ENCODE measurements around the gene AP5M1.
A peak's percentile ranks its signal among the peaks of the same experiment; 100 is the strongest.
"Not testable (repeated sequence)": the region's sequence is repeated elsewhere in the genome, so short reads cannot be mapped to it uniquely, and the experiment has no call there.

The AP5M1 gene

DNA sequence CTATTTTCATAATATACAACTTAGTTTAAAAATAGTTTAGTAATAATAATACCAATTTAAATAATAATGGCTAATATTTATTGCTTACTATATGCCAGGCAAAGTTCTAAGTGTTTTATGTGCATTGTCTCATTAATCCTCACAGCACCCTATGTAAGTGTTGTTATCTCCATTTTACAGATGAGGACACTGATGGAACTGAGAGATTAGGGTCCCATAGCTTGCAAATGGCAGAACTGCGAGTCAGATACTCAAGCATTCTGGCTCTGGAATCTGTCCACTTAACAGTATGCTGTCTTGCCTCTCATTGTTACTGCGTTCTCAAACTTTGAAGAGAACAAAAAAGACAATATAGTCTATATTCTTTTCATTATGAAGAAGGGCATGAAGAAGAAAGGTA is 19.0 kb downstream of the AP5M1 start:
- DNase-seq (ENCODE audit: extremely low spot score, insufficient read length, low read depth) (no peak), FAIRE-seq (no peak)

DNA sequence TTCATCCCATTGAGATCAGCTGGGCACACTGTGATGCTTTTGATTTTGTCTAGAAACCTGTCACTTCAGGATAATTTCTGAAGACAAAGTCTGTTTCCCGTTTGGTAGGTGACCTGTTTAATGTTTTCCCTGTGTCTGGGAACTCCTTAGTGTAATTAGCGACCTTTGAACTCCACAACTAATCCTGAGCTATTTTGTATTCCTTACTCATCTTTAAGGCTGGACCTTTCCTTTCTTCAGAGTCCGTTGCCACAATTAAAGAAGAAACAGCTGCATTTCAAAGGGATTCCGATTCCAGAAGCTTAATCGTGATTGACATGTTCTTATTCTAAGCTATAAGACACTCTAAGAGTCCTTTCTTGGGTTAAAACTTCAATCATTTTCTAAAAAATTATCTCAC is 22.0 kb downstream of the AP5M1 start:
- DNase-seq (ENCODE audit: extremely low spot score, insufficient read length, low read depth) (no peak), FAIRE-seq (no peak)

DNA sequence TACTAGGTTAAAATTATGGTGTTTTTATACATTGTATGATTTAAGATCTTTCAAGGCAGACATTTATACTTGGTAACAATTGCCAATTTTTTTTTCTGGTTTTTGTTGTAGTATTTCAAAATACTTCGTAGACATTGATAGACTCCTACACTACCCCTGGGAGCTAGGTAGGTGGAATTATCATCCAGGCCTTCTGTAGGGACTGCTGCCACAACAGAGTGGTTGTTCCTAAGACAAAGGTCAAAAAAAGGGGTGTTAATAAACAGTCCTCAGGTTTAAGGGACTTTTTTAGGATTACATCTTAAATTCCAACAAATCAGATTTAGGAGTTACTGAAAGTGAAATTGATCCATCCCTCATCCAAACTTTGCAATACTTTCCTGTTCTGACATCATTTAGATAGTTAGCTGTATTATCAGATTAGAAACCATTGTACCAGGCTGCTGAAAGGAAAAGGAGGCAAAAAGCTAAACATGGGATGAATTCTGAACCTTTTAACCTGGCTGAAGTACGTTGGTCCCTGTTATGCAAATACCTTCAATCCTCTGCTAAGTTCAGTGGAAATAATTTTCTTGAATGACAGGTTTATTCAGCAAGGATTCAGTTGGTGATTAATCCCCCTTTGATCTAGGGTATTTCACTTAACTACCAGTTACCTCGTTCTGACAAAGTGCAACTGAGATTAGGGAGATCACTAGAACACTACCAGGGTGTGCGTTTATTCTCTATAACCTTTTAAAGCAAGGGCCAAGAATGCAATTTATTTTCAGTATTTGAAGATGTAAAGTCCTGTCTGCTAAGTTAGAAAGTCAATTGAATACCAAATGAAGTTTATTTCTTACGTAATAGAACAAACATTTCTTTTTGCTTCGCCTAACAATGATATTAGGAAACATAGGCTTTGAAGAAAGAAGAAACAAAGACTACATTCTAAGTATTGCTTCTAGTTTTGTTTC is 23.2 kb downstream of the AP5M1 start:
- FAIRE-seq: no peak
- DNase-seq (ENCODE audit: extremely low spot score, insufficient read length, low read depth): no peak

DNA sequence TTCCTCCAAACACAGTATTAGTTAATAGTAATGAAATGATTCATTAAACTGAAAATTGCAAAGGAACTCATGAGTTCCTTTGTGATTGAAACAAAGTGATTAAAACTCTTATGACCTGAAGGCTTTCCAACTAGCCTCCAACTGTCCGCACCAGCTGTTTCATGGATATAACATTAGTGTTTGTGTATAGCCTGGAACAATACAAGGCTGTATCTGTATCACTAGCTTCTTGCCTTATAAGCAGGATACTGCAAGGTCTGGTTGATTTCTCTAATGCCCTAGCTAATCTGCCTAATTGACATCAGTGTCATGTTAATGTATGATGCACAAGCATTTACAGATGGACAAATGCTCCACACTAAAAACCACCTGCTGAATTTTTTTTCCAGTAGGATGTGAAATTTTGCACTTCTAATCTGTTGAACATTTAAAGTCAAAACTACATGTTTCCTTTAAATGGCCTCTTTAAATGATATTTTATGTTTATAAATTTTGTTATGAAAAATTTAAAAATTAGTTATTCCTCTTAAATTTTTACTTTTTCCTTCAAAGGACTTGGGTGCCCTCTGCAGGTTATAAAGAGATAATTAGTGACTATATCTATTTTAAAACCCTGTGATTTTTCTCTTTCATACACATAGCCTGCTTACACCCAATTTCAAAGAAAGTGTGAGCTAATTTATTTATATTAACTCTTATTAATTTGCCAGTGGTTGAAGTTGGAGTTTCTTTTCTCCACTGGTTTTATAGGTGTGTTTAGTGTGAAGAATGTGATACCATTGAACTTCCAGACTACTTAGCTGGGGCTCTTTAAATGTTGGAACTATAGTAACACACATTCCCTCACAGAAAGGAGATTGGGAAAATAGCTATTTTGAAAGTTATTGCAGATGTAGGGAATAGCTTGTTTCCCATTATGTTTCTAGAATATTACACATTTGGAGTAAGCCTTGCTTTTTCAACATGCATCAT is 25.4 kb downstream of the AP5M1 start:
- no peak for FAIRE-seq
- DNase-seq (ENCODE audit: extremely low spot score, insufficient read length, low read depth): no peak

DNA sequence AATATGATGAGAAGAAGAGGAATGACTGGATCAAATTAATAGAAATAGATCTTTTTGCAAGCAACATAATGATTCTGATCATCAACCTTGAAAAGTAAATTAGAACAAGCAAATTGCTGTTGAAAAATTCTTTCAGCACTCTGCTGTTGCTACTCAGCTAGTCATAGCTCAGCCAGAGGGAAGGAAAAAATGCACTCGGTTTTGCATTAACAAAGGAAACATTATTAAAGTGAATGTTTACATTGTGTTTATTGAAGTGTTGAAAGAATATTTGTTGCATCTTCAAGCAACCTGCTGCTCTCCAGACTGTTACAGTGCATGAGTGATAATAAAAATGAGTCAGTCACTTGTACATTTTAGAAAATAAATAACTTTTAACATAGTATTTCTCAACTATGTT is 26.5 kb downstream of the AP5M1 start:
- DNase-seq (ENCODE audit: extremely low spot score, insufficient read length, low read depth) (no peak), FAIRE-seq (no peak)

DNA sequence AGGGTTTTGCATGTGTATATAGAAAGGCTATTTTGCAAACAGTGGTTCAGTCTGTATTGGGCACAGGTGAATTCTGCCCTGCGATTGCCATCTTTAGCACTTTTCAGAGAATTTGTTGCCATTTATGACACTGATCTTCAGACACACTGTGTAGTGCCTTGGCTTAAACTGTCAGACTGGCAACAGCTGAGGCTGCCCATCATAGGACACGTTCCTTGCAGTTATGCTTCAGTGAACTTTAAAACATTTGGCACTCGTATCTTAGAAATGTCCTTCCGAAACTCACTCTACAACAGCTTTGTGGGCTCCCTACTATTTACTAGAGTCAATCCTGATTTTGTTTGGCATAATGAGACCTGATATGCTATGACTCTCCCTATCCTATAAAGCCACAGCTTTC is 29.1 kb downstream of the AP5M1 start:
- DNase-seq (ENCODE audit: extremely low spot score, insufficient read length, low read depth) (no peak), FAIRE-seq (peak; percentile 21)

DNA sequence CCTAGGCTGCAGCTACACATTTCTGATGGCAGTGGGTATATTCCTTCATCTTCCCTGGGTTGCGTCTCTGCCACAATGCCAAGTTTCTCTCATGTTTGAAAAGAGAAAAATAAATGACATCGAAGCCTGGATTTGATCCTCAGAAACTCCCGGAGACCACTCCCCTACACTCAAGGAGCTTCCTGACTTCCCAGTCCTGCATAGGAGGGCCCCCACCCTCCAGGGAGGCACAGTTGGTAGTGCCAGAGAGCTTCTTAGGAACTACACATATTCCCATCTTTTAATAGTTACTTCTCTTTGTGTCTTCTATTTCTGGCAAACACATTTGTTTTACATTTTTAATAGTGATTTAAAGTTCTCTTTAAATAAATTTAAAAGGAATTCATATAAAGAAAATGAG is 30.7 kb downstream of the AP5M1 start:
- FAIRE-seq: no peak
- DNase-seq (ENCODE audit: extremely low spot score, insufficient read length, low read depth): no peak

DNA sequence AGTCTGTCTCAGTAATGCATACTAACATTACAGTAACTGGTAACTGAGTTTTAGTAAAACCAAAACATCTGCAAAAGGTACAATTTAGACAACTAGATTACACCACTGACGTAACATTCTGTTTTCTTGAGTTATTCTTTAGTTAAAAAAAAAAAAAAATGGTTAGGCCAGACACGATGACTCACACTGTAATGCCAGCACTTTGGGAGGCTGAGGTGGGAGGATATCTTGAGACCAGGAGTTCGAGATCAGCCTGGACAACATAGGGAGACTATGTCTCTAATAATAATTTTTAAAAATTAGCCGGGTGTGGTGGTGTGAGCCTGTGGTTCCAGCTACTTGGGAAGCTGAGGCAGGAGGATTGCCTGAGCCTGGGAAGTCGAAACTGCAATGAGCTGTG is 34.1 kb downstream of the AP5M1 start:
- FAIRE-seq: no peak

DNA sequence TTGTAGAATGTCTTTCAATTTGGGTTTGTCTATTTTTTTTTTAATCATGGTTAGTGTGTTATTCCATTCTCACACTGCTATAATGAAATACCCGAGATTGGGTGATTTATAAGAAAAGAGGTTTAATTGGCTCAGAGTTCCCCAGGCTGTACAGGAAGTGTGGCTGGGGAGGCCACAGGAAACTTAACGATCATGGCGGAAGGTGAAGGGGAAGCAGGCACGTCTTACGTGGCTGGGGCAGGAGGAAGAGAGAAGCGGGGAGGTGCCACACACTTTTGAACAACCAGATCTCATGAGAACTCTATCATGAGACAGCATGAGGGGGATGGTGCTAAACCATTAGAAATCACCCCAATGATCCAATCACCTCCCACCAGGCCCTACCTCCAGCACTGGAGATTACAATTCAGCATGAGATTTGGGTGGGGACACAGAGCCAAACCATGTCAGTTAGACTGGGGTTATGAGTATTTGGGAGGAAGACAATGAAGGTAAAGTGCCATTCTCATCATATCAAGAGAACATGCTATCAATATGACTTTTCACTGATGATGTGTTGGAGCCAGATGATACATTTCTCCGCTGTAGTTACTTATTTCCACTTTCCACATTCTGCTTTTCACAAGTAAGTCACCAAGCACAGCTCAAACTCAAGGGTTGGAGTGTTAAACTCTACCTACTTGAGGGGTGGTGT is 45.8 kb downstream of the AP5M1 start:
- FAIRE-seq (peak; percentile 24), DNase-seq (ENCODE audit: extremely low spot score, insufficient read length, low read depth) (no peak)

More for the DNA sequence above, 34.1 kb downstream of the AP5M1 start:
- no peak for DNase-seq (ENCODE audit: extremely low spot score, insufficient read length, low read depth)

DNA sequence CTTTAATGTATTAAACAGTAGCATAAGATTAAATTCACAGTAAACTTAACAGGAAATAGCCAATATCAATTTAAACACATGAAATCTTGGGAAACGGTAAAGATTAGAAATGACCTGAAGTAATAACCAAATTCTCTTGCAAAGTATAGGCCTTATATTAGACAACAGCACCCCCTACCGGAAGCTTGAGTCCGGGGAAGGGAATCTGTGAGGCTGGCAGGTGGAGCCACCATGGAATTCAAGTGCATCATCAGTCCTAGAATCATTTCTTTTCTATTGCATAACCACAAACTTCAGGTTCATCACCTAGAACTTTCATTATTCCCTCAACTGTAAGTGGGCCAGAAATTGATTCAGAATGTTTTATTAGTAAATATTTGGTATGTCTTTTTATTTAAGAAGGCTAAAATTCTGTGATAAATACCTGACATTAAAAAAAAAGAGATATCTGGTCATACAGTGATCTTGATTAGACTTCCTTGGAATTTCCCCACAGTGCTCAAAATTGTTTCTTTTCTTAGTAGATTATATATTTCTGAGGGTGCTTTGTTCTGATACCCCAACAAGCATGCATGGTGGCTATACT is 48.6 kb downstream of the AP5M1 start:
- FAIRE-seq: peak; percentile 81
- DNase-seq (ENCODE audit: extremely low spot score, insufficient read length, low read depth): peak; percentile 22

DNA sequence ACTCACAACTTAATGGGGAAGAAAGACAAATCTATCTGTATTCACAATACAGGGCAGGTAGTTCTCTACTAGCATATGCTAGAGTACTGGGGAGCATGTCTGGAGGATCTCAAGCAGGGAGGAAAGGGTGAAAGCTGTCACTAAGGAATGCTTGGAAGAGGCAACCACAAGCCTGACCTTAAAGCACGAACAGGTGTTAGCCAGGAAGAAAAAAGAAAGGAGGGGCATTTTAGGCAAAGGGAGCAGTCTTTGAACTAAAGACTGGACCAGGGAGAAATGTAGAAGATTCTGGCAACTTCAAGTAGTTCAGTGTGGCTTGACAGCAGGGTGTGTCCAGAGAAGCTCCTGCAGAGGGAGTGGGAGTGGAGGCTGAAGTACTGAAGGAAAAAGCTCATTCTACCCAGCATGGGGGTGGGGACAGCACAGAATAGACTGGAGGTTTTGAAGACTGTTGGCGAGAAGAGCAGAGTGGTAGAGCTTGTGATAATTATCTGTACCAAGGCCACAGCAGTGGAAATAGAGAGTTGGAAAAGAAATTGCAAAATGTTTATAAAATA is 50.9 kb downstream of the AP5M1 start:
- DNase-seq (ENCODE audit: extremely low spot score, insufficient read length, low read depth) (no peak), FAIRE-seq (no peak)

DNA sequence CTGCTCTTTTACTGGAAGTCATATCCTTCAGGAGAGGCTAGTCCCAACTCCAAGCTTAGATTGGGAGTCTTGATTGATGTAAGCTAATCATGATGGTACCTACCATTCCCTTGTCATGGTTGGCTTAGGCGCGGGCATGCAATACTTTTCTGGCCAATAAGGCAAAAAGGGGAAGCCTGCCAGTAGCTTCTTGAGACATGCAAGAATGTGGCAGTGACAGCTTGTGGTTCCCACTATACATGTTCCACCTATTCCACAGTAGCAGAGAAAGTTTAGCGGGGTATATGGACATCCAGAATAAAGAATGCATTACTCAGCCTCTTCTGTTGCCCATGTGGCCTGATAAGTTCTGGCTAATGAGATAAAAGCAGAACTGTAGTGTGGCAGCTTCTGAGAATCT is 55.0 kb downstream of the AP5M1 start:
- no peak for DNase-seq (ENCODE audit: extremely low spot score, insufficient read length, low read depth)
- FAIRE-seq: no peak

DNA sequence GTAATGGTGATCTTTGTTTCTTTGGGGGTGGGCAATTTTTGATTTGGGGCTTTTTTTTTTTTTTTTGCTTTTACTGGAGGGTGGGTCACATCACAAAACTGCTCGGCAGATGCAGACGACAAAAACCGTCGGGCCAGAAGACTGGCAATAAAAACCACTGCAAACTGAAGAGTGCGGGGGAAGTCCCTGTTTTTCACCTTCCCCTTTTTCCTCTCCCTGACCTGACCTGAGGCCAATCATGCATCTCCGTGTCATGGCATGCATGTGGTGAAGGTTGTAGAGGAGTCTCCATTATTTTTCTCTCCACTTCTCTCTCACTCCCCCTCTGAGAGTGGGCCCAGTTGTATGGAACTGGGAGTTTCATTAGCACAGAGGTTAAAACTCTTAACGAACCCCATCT is 57.5 kb downstream of the AP5M1 start:
- no peak for DNase-seq (ENCODE audit: extremely low spot score, insufficient read length, low read depth)
- FAIRE-seq: peak; percentile 85

DNA sequence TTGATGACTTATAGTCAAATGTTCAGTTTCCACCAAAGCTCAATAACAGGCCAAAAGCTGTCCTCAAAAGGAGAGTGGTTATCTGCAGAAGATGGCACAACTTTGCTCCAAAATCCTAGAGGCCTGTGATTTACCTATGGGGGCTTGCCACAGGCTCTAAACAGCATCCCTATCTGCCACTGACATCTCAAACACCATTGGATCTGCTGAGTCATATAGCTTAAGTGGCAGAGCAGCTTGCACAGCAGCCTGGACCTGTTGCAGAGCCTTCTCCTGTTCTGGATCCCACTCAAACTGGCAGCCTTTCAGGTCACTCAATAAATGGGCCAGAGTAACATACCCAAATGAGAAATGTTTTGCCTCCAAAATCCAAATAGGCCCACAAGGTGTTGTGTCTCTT is 61.1 kb downstream of the AP5M1 start:
- no peak for DNase-seq (ENCODE audit: extremely low spot score, insufficient read length, low read depth)
- no peak for FAIRE-seq

DNA sequence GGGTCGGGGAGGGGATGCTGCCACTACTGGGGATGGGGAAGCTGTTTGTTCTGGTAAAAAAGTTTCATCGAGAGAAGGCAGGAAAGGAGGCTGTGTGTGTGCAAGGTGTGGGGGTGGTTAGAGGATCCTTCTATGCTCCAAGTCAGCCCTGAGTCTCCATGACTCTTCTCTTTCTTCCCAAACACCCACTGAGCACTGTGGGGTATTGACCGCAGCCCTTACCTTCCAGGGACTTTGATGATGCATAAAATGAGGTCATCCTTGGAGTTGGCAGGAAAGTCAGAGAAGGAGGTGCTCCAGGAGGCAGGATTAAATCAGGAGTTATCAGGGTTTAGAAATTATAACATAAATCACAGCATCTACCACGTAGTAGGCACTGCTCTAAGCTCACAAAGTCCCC is 63.7 kb downstream of the AP5M1 start:
- not testable (repeated sequence) for DNase-seq (ENCODE audit: extremely low spot score, insufficient read length, low read depth)

DNA sequence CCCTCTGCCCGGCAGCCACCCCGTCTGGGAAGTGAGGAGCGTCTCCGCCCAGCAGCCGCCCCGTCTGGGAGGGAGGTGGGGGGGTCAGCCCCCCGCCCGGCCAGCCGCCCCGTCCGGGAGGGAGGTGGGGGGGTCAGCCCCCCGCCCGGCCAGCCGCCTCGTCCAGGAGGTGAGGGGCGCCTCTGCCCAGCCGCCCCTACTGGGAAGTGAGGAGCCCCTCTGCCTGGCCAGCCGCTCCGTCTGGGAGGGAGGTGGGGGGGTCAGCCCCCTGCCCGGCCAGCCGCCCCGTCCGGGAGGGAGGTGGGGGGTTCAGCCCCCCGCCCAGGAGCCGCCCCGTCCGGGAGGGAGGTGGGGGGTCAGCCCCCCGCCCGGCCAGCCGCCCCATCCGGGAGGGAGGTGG is 65.0 kb downstream of the AP5M1 start:
- DNase-seq (ENCODE audit: extremely low spot score, insufficient read length, low read depth); FAIRE-seq: not testable (repeated sequence)

More for the DNA sequence above, 63.7 kb downstream of the AP5M1 start:
- not testable (repeated sequence) for FAIRE-seq

DNA sequence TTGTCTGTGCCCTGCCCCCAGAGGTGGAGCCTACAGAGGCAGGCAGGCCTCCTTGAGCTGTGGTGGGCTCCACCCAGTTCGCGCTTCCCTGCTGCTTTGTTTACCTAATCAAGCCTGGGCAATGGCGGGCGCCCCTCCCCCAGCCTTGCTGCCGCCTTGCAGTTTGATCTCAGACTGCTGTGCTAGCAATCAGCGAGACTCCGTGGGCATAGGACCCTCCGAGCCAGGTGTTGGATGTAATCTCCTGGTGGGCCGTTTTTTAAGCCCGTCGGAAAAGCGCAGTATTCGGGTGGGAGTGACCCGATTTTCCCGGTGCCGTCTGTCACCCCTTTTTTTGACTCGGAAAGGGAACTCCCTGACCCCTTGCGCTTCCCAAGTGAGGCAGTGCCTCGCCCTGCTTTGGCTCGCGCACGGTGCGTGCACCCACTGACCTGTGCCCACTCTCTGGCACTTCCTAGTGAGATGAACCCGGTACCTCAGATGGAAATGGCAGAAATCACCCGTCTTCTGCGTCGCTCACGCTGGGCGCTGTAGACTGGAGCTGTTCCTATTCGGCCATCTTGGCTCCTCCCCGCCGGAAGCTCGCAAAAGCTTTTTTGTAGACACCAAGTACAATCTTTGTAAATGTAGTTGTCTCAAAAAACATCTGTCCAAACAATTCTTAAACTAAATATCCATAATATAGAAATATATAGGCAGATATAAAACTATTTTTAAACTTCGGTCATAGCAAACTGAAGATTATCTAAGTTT is 75.0 kb downstream of the AP5M1 start:
- not testable (repeated sequence) for FAIRE-seq; DNase-seq (ENCODE audit: extremely low spot score, insufficient read length, low read depth)

DNA sequence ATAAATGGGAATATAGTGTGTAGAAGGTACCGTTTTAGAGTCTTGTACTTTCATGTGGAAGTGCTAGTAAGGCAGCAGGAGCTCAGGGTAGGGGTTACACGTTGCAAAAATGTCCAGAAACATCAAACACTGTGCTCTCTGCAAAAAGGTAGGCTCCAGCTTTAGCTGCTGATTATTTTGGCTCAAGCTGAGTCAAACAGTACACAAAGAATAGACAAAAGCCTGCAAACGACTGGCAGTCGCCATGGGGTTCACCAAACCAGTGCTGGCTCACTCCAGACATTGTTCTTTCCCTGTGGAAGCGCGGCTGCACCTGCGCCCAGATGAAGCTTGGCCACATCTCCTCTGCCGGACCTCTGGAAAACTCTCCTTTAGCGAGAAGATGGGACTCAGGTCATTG is 76.3 kb downstream of the AP5M1 start:
- no peak for DNase-seq (ENCODE audit: extremely low spot score, insufficient read length, low read depth)

DNA sequence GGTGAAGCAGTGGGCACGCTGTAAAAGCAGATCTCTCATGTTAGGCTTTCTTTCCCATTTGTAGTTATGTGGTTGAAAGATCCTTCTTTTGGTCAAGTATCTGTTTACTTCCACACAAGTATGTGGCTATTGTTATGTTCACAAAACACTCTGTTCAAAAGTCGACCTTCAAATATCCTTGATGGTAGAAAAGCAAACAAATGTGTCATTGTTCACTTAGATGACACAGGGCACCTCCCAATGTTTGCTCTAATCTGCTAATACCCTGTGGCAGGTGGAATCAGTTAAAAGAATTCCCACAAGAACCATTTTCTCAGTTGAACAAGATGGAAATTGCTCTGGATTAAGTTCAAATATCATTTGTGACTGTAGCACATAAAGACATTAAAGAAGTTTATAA is 78.0 kb downstream of the AP5M1 start:
- no peak for FAIRE-seq
- no peak for DNase-seq (ENCODE audit: extremely low spot score, insufficient read length, low read depth)

More for the DNA sequence above, 76.3 kb downstream of the AP5M1 start:
- FAIRE-seq: no peak
